Cortex of kidney (tissue), 1 donor: Measurements from ENCODE around the gene C4orf50.

Experiments used
- DNase-seq: peaks from one replicate; lab custom pipeline; 2025; lab: John Stamatoyannopoulos, UW

C4orf50 gene

GRCh38 chr4:5889002-5889696, 129.1 kb downstream of the C4orf50 start:
- DNase-seq: no peak

GRCh38 chr4:5888222-5889001, 129.8 kb downstream of the C4orf50 start:
- no peak for DNase-seq

GRCh38 chr4:5887361-5888221, 130.6 kb downstream of the C4orf50 start:
- DNase-seq: no peak

GRCh38 chr4:5887011-5887360, 131.2 kb downstream of the C4orf50 start:
- DNase-seq: no peak

GRCh38 chr4:5885733-5886132, 132.5 kb downstream of the C4orf50 start:
- DNase-seq: no peak

- DNase-seq: no peak
Observed at GRCh38 chr4:5884796-5885195, 133.4 kb downstream of the C4orf50 start.

- no peak for DNase-seq
Observed at GRCh38 chr4:5883916-5884315, 134.3 kb downstream of the C4orf50 start.

- no peak for DNase-seq
Observed at GRCh38 chr4:5882947-5883346, 135.3 kb downstream of the C4orf50 start.

- DNase-seq: no peak
Observed at GRCh38 chr4:5881340-5881739, 136.9 kb downstream of the C4orf50 start.

GRCh38 chr4:5878359-5878758, 139.9 kb downstream of the C4orf50 start:
- no peak for DNase-seq

- no peak for DNase-seq
Observed at GRCh38 chr4:5877392-5877791, 140.8 kb downstream of the C4orf50 start.

GRCh38 chr4:5874811-5875449, 143.3 kb downstream of the C4orf50 start:
- DNase-seq: no peak

GRCh38 chr4:5870701-5871100, 147.5 kb downstream of the C4orf50 start:
- DNase-seq: no peak

GRCh38 chr4:5869966-5870619, 148.1 kb downstream of the C4orf50 start:
- DNase-seq: no peak

GRCh38 chr4:5867866-5868265, 150.4 kb downstream of the C4orf50 start:
- no peak for DNase-seq

- DNase-seq: no peak
Observed at GRCh38 chr4:5866841-5867813, 151.1 kb downstream of the C4orf50 start.

- DNase-seq: no peak
Observed at GRCh38 chr4:5865896-5866599, 152.2 kb downstream of the C4orf50 start.

- no peak for DNase-seq
Observed at GRCh38 chr4:5863461-5864113, 154.6 kb downstream of the C4orf50 start.
